ENCODE data around the gene ZNG1F.
"Not testable (repeated sequence)": the region's sequence is repeated elsewhere in the genome, so short reads cannot be mapped to it uniquely, and the experiment has no call there.

ZNG1F gene

GRCh38 chr9:41090922-41091321 is 98.2 kb downstream of the ZNG1F start:
- H3K9ac ChIP-seq (ENCODE audit: low read length); H3K4me1 ChIP-seq (ENCODE audit: control insufficient read depth, insufficient read depth, low read length); H3K4me3 ChIP-seq (ENCODE audit: low read length); H3K27me3 ChIP-seq (ENCODE audit: control insufficient read depth, insufficient read depth, low read length); H3K9me3 ChIP-seq (ENCODE audit: control insufficient read depth, low read length); H3K36me3 ChIP-seq (ENCODE audit: control insufficient read depth, insufficient read depth, low read length): not testable (repeated sequence)

GRCh38 chr9:41090386-41090785 is 98.7 kb downstream of the ZNG1F start:
- H3K4me1 ChIP-seq (ENCODE audit: control insufficient read depth, insufficient read depth, low read length); H3K36me3 ChIP-seq (ENCODE audit: control insufficient read depth, insufficient read depth, low read length); H3K27me3 ChIP-seq (ENCODE audit: control insufficient read depth, insufficient read depth, low read length); H3K4me3 ChIP-seq (ENCODE audit: low read length); H3K9ac ChIP-seq (ENCODE audit: low read length); H3K9me3 ChIP-seq (ENCODE audit: control insufficient read depth, low read length): not testable (repeated sequence)

- not testable (repeated sequence) for H3K36me3 ChIP-seq (ENCODE audit: control insufficient read depth, insufficient read depth, low read length); H3K4me3 ChIP-seq (ENCODE audit: low read length); H3K9me3 ChIP-seq (ENCODE audit: control insufficient read depth, low read length)
These were observed 100.6 kb downstream of the ZNG1F start for GRCh38 chr9:41088450-41089059.

GRCh38 chr9:41087929-41088328 is 101.2 kb downstream of the ZNG1F start:
- H3K9ac ChIP-seq (ENCODE audit: low read length) = not testable (repeated sequence)

More at GRCh38 chr9:41088450-41089059, 100.6 kb downstream of the ZNG1F start:
- not testable (repeated sequence) for H3K4me1 ChIP-seq (ENCODE audit: control insufficient read depth, insufficient read depth, low read length); H3K9ac ChIP-seq (ENCODE audit: low read length); H3K27me3 ChIP-seq (ENCODE audit: control insufficient read depth, insufficient read depth, low read length)

GRCh38 chr9:41087157-41087780 is 101.8 kb downstream of the ZNG1F start:
- not testable (repeated sequence) for H3K9ac ChIP-seq (ENCODE audit: low read length); H3K9me3 ChIP-seq (ENCODE audit: control insufficient read depth, low read length); H3K36me3 ChIP-seq (ENCODE audit: control insufficient read depth, insufficient read depth, low read length); H3K4me1 ChIP-seq (ENCODE audit: control insufficient read depth, insufficient read depth, low read length); H3K4me3 ChIP-seq (ENCODE audit: low read length); H3K27me3 ChIP-seq (ENCODE audit: control insufficient read depth, insufficient read depth, low read length)

More at GRCh38 chr9:41087929-41088328, 101.2 kb downstream of the ZNG1F start:
- not testable (repeated sequence) for H3K27me3 ChIP-seq (ENCODE audit: control insufficient read depth, insufficient read depth, low read length); H3K4me1 ChIP-seq (ENCODE audit: control insufficient read depth, insufficient read depth, low read length); H3K4me3 ChIP-seq (ENCODE audit: low read length); H3K9me3 ChIP-seq (ENCODE audit: control insufficient read depth, low read length); H3K36me3 ChIP-seq (ENCODE audit: control insufficient read depth, insufficient read depth, low read length)

GRCh38 chr9:41086685-41087084 is 102.4 kb downstream of the ZNG1F start:
- not testable (repeated sequence) for H3K4me1 ChIP-seq (ENCODE audit: control insufficient read depth, insufficient read depth, low read length); H3K9me3 ChIP-seq (ENCODE audit: control insufficient read depth, low read length); H3K4me3 ChIP-seq (ENCODE audit: low read length); H3K36me3 ChIP-seq (ENCODE audit: control insufficient read depth, insufficient read depth, low read length); H3K27me3 ChIP-seq (ENCODE audit: control insufficient read depth, insufficient read depth, low read length); H3K9ac ChIP-seq (ENCODE audit: low read length)

GRCh38 chr9:41086215-41086614 is 102.9 kb downstream of the ZNG1F start:
- H3K4me1 ChIP-seq (ENCODE audit: control insufficient read depth, insufficient read depth, low read length); H3K9me3 ChIP-seq (ENCODE audit: control insufficient read depth, low read length); H3K36me3 ChIP-seq (ENCODE audit: control insufficient read depth, insufficient read depth, low read length); H3K4me3 ChIP-seq (ENCODE audit: low read length); H3K9ac ChIP-seq (ENCODE audit: low read length); H3K27me3 ChIP-seq (ENCODE audit: control insufficient read depth, insufficient read depth, low read length): not testable (repeated sequence)

- H3K9me3 ChIP-seq (ENCODE audit: control insufficient read depth, low read length); H3K9ac ChIP-seq (ENCODE audit: low read length); H3K27me3 ChIP-seq (ENCODE audit: control insufficient read depth, insufficient read depth, low read length); H3K36me3 ChIP-seq (ENCODE audit: control insufficient read depth, insufficient read depth, low read length); H3K4me1 ChIP-seq (ENCODE audit: control insufficient read depth, insufficient read depth, low read length); H3K4me3 ChIP-seq (ENCODE audit: low read length): not testable (repeated sequence)
These were observed 106.8 kb downstream of the ZNG1F start for GRCh38 chr9:41082358-41082757.
